RCC 7860 (cell line): ENCODE data around the gene EIF4E.
"Not testable (repeated sequence)": the region's sequence is repeated elsewhere in the genome, so short reads cannot be mapped to it uniquely, and the experiment has no call there.

Experiments
- DNase-seq: peaks from one replicate; pipeline ENCODE4 v3.0.0-alpha.2; 2015; ENCODE audit warnings: low spot score
- FAIRE-seq: peaks from 2 replicates; lab custom pipeline; 2012; peaks lifted over from hg19 to GRCh38; lab: Jason Lieb, UNC

Gene EIF4E

GRCh38 chr4:98934851-98935250 lies 5.9 kb upstream of the EIF4E start:
- FAIRE-seq, DNase-seq: not testable (repeated sequence)

- FAIRE-seq, result no peak
- peak; percentile 41 for DNase-seq
Measured at GRCh38 chr4:98932539-98932938, 3.6 kb upstream of the EIF4E start.

GRCh38 chr4:98930311-98930865 lies 1.5 kb upstream of the EIF4E start:
- DNase-seq, result no peak
- no peak for FAIRE-seq

GRCh38 chr4:98929341-98930267 lies 671 bp upstream of the EIF4E start:
- FAIRE-seq (peak; percentile 88), DNase-seq (peak; percentile 96)

- FAIRE-seq (no peak), DNase-seq (peak; percentile 67)
Measured at GRCh38 chr4:98928131-98928504, 815 bp downstream of the EIF4E start.

GRCh38 chr4:98926257-98926656 lies 2.7 kb downstream of the EIF4E start:
- FAIRE-seq, result not testable (repeated sequence)

GRCh38 chr4:98921292-98921691 lies 7.6 kb downstream of the EIF4E start:
- no peak for FAIRE-seq
- no peak for DNase-seq

More at GRCh38 chr4:98926257-98926656, 2.7 kb downstream of the EIF4E start:
- DNase-seq, result not testable (repeated sequence)

- FAIRE-seq, result peak; percentile 56
- DNase-seq, result no peak
Measured at GRCh38 chr4:98919996-98920395, 8.9 kb downstream of the EIF4E start.

- not testable (repeated sequence) for FAIRE-seq, DNase-seq
Measured at GRCh38 chr4:98910728-98911127, 18.2 kb downstream of the EIF4E start.

- DNase-seq (no peak), FAIRE-seq (no peak)
Measured at GRCh38 chr4:98909646-98910401, 19.1 kb downstream of the EIF4E start.

GRCh38 chr4:98908703-98909262 lies 20.1 kb downstream of the EIF4E start:
- DNase-seq, result no peak
- no peak for FAIRE-seq

GRCh38 chr4:98908182-98908581 lies 20.8 kb downstream of the EIF4E start:
- DNase-seq, result no peak
- no peak for FAIRE-seq

GRCh38 chr4:98905839-98906238 lies 23.1 kb downstream of the EIF4E start:
- DNase-seq (no peak), FAIRE-seq (no peak)

GRCh38 chr4:98905297-98905696 lies 23.6 kb downstream of the EIF4E start:
- DNase-seq, result no peak
- no peak for FAIRE-seq

GRCh38 chr4:98903963-98904362 lies 25.0 kb downstream of the EIF4E start:
- FAIRE-seq (no peak), DNase-seq (no peak)

GRCh38 chr4:98903561-98903960 lies 25.4 kb downstream of the EIF4E start:
- no peak for FAIRE-seq

GRCh38 chr4:98899277-98899676 lies 29.7 kb downstream of the EIF4E start:
- no peak for DNase-seq

More at GRCh38 chr4:98903561-98903960, 25.4 kb downstream of the EIF4E start:
- DNase-seq, result no peak

GRCh38 chr4:98891478-98892337 lies 37.2 kb downstream of the EIF4E start:
- FAIRE-seq (no peak), DNase-seq (no peak)

More at GRCh38 chr4:98899277-98899676, 29.7 kb downstream of the EIF4E start:
- no peak for FAIRE-seq

- FAIRE-seq (no peak), DNase-seq (no peak)
Measured at GRCh38 chr4:98890702-98891455, 38.1 kb downstream of the EIF4E start.
